UCSD-AML1 (cell line): ENCODE measurements around the gene CLASP1.

Source experiments
- DNase-seq: peaks from one replicate; lab custom pipeline; 2025; ENCODE audit not compliant: unreplicated experiment; lab: John Stamatoyannopoulos, UW

CLASP1 gene

GRCh38 chr2:121429927-121430520, 219.2 kb downstream of the CLASP1 start:
- DNase-seq, result no peak

GRCh38 chr2:121429119-121429903, 220.0 kb downstream of the CLASP1 start:
- no peak for DNase-seq

- DNase-seq, result no peak
These were observed 222.0 kb downstream of the CLASP1 start for GRCh38 chr2:121427187-121427689.

- no peak for DNase-seq
These were observed 228.8 kb downstream of the CLASP1 start for GRCh38 chr2:121420486-121420885.

- no peak for DNase-seq
These were observed 230.1 kb downstream of the CLASP1 start for GRCh38 chr2:121419081-121419699.

GRCh38 chr2:121418494-121419058, 230.7 kb downstream of the CLASP1 start:
- DNase-seq, result no peak

GRCh38 chr2:121417826-121418225, 231.4 kb downstream of the CLASP1 start:
- DNase-seq, result no peak

- DNase-seq, result no peak
These were observed 233.5 kb downstream of the CLASP1 start for GRCh38 chr2:121415727-121416126.

- no peak for DNase-seq
These were observed 236.9 kb downstream of the CLASP1 start for GRCh38 chr2:121412349-121412748.

GRCh38 chr2:121409966-121410365, 239.3 kb downstream of the CLASP1 start:
- DNase-seq, result no peak

- DNase-seq, result no peak
These were observed 239.9 kb downstream of the CLASP1 start for GRCh38 chr2:121409388-121409787.

- no peak for DNase-seq
These were observed 240.6 kb downstream of the CLASP1 start for GRCh38 chr2:121408641-121409040.

GRCh38 chr2:121405233-121405632, 244.0 kb downstream of the CLASP1 start:
- DNase-seq, result no peak

GRCh38 chr2:121400201-121400600, 249.1 kb downstream of the CLASP1 start:
- DNase-seq, result no peak

GRCh38 chr2:121398853-121399252, 250.4 kb downstream of the CLASP1 start:
- DNase-seq, result no peak

- DNase-seq, result no peak
These were observed 259.1 kb downstream of the CLASP1 start for GRCh38 chr2:121390082-121390692.

GRCh38 chr2:121388371-121388770, 260.9 kb downstream of the CLASP1 start:
- no peak for DNase-seq

- no peak for DNase-seq
These were observed 261.5 kb downstream of the CLASP1 start for GRCh38 chr2:121387591-121388325.

GRCh38 chr2:121386707-121387106, 262.6 kb downstream of the CLASP1 start:
- no peak for DNase-seq

- no peak for DNase-seq
These were observed 263.2 kb downstream of the CLASP1 start for GRCh38 chr2:121386102-121386501.

- no peak for DNase-seq
These were observed 266.5 kb downstream of the CLASP1 start for GRCh38 chr2:121382744-121383143.
